ENCODE data around the gene STAG1.

The STAG1 gene

GRCh38 chr3:136698361-136698760 is 53.8 kb downstream of the STAG1 start:
- ChIA-PET CTCF (no interaction called here), POLR2A (no interaction called here)
- no peak overlapping the region for H3K27ac ChIP-seq (ENCODE audit: extremely low read depth, low read depth, low read length)
- no peak overlapping the region for H3K4me3 ChIP-seq (ENCODE audit: low read depth, low read length)
- H3K9me3 ChIP-seq (ENCODE audit: control insufficient read depth, insufficient read depth, low read depth, low read length), result no peaks in the 10 kb centered on the region
- H3K4me1 ChIP-seq (ENCODE audit: control insufficient read depth, insufficient read depth, low read length), result no peaks in the 10 kb centered on the region
- H3K36me3 ChIP-seq (ENCODE audit: control insufficient read depth in 2 of 2, insufficient read depth in 1 of 2, low read length in 2 of 2), result no peaks in the 10 kb centered on the region
- TF ChIP-seq SP3 (tag by site-specific recombination; IDR thresholded peaks at IDR 0.05), result no peak
- no peak for TF ChIP-seq ZNF266 (tag by site-specific recombination; IDR thresholded peaks at IDR 0.05; ENCODE audit: low read depth)
- no peak for TF ChIP-seq ZNF76 (tag by site-specific recombination; IDR thresholded peaks at IDR 0.05; ENCODE audit: borderline replicate concordance, low read depth)
- TF ChIP-seq ZNF791 (tag by site-specific recombination; IDR thresholded peaks at IDR 0.05), result no peak
- TF ChIP-seq ZNF785 (tag by site-specific recombination; IDR thresholded peaks at IDR 0.05), result no peak
- TF ChIP-seq ZNF560 (tag by site-specific recombination; IDR thresholded peaks at IDR 0.05; ENCODE audit: borderline replicate concordance), result no peak
- no peak for TF ChIP-seq ZNF292 (tag by site-specific recombination; IDR thresholded peaks at IDR 0.05; ENCODE audit: borderline replicate concordance, low read depth)
- TF ChIP-seq, protein P1, sequence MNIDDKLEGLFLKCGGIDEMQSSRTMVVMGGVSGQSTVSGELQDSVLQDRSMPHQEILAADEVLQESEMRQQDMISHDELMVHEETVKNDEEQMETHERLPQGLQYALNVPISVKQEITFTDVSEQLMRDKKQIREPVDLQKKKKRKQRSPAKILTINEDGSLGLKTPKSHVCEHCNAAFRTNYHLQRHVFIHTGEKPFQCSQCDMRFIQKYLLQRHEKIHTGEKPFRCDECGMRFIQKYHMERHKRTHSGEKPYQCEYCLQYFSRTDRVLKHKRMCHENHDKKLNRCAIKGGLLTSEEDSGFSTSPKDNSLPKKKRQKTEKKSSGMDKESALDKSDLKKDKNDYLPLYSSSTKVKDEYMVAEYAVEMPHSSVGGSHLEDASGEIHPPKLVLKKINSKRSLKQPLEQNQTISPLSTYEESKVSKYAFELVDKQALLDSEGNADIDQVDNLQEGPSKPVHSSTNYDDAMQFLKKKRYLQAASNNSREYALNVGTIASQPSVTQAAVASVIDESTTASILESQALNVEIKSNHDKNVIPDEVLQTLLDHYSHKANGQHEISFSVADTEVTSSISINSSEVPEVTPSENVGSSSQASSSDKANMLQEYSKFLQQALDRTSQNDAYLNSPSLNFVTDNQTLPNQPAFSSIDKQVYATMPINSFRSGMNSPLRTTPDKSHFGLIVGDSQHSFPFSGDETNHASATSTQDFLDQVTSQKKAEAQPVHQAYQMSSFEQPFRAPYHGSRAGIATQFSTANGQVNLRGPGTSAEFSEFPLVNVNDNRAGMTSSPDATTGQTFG (tag by site-specific recombination; IDR thresholded peaks at IDR 0.05; ENCODE audit: borderline replicate concordance), result no peak
- no peak for TF ChIP-seq GLI2 (tag by site-specific recombination; IDR thresholded peaks at IDR 0.05; ENCODE audit: borderline replicate concordance, low read depth)
- no peak for TF ChIP-seq ZNF16 (tag by site-specific recombination; IDR thresholded peaks at IDR 0.05; ENCODE audit: low read depth)
- TF ChIP-seq ZNF169 (tag by site-specific recombination; IDR thresholded peaks at IDR 0.05), result no peak
- no peak for TF ChIP-seq SALL2 (tag by site-specific recombination; IDR thresholded peaks at IDR 0.05; ENCODE audit: borderline replicate concordance)
- no peak for TF ChIP-seq ZNF211 (tag by site-specific recombination; IDR thresholded peaks at IDR 0.05; ENCODE audit: low read depth)
- TF ChIP-seq, protein P2, sequence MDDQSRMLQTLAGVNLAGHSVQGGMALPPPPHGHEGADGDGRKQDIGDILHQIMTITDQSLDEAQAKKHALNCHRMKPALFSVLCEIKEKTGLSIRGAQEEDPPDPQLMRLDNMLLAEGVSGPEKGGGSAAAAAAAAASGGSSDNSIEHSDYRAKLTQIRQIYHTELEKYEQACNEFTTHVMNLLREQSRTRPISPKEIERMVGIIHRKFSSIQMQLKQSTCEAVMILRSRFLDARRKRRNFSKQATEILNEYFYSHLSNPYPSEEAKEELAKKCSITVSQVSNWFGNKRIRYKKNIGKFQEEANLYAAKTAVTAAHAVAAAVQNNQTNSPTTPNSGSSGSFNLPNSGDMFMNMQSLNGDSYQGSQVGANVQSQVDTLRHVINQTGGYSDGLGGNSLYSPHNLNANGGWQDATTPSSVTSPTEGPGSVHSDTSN (CRISPR knock-in tag; IDR thresholded peaks at IDR 0.05), result no peak
- TF ChIP-seq ZNF610 (tag by site-specific recombination; IDR thresholded peaks at IDR 0.05; ENCODE audit: borderline replicate concordance), result no peak
- no peak for TF ChIP-seq SETDB1 (IDR thresholded peaks at IDR 0.05; ENCODE audit: insufficient read length, low read length)

GRCh38 chr3:136696797-136697196 is 55.4 kb downstream of the STAG1 start:
- POLR2A ChIA-PET, result no interaction called here
- Histone ChIP-seq H3K4me1 (ENCODE audit: control insufficient read depth, insufficient read depth, low read length) (no peaks in the 10 kb centered on the region), H3K27ac (ENCODE audit: extremely low read depth, low read depth, low read length) (no peak overlapping the region), H3K36me3 (ENCODE audit: control insufficient read depth in 2 of 2, insufficient read depth in 1 of 2, low read length in 2 of 2) (no peaks in the 10 kb centered on the region), H3K4me3 (ENCODE audit: low read depth, low read length) (no peak overlapping the region), H3K9me3 (ENCODE audit: control insufficient read depth, insufficient read depth, low read depth, low read length) (no peaks in the 10 kb centered on the region)
- CTCF ChIA-PET, result no interaction called here
- TF ChIP-seq ZFP37 (tag by site-specific recombination; IDR thresholded peaks at IDR 0.05), result no peak
- no peak for TF ChIP-seq ZNF777 (tag by site-specific recombination; IDR thresholded peaks at IDR 0.05; ENCODE audit: borderline replicate concordance)
- no peak for TF ChIP-seq IKZF3 (tag by site-specific recombination; IDR thresholded peaks at IDR 0.05)
- no peak for TF ChIP-seq ZNF560 (tag by site-specific recombination; IDR thresholded peaks at IDR 0.05; ENCODE audit: borderline replicate concordance)
- no peak for TF ChIP-seq ZNF785 (tag by site-specific recombination; IDR thresholded peaks at IDR 0.05)
- no peak for TF ChIP-seq YY1 (tag by site-specific recombination; IDR thresholded peaks at IDR 0.05)
- no peak for TF ChIP-seq ZNF248 (tag by site-specific recombination; IDR thresholded peaks at IDR 0.05)
- TF ChIP-seq ZNF660 (tag by site-specific recombination; IDR thresholded peaks at IDR 0.05), result no peak
- no peak for TF ChIP-seq ZBTB7A (tag by site-specific recombination; IDR thresholded peaks at IDR 0.05; ENCODE audit: low read depth)
- TF ChIP-seq REST (tag by site-specific recombination; IDR thresholded peaks at IDR 0.05), result no peak
- TF ChIP-seq BCL6B (tag by site-specific recombination; IDR thresholded peaks at IDR 0.05), result no peak
- TF ChIP-seq KLF7 (tag by site-specific recombination; IDR thresholded peaks at IDR 0.05; ENCODE audit: borderline replicate concordance), result no peak
- TF ChIP-seq ZXDB (tag by site-specific recombination; IDR thresholded peaks at IDR 0.05), result no peak
- no peak for TF ChIP-seq SETDB1 (IDR thresholded peaks at IDR 0.05; ENCODE audit: insufficient read length, low read length)
- no peak for TF ChIP-seq ZNF23 (tag by site-specific recombination; IDR thresholded peaks at IDR 0.05; ENCODE audit: borderline replicate concordance)
- TF ChIP-seq ZNF610 (tag by site-specific recombination; IDR thresholded peaks at IDR 0.05; ENCODE audit: borderline replicate concordance), result no peak
